ENCODE results near the gene RYR3. TPM values are rescaled to one million over a fixed set of nuclear protein-coding genes. Genes with fewer than 3 reads are reported as not detected.

The RYR3 gene
- total RNA-seq, 2 donors from 2014 or later = not detected

GRCh38 chr15:33402600-33402999, 91.8 kb downstream of the RYR3 start:
- ATAC-seq = no peak
- no peaks in the 10 kb centered on the region for H3K9me3 Mint-ChIP-seq
- H3K27ac Mint-ChIP-seq = no peak overlapping the region
- no peaks in the 10 kb centered on the region for H3K36me3 Mint-ChIP-seq
- no peak for DNase-seq (ENCODE audit: low spot score in 2 of 2)

- no peaks in the 10 kb centered on the region for H3K36me3 Mint-ChIP-seq
- H3K9me3 Mint-ChIP-seq = no peaks in the 10 kb centered on the region
- DNase-seq (ENCODE audit: low spot score in 2 of 2) = no peak
- ATAC-seq = no peak
- no peak overlapping the region for H3K27ac Mint-ChIP-seq
Observed at GRCh38 chr15:33405096-33405495, 94.3 kb downstream of the RYR3 start.

- ATAC-seq (no peak), DNase-seq (ENCODE audit: low spot score in 2 of 2) (no peak)
- H3K27ac Mint-ChIP-seq = no peak overlapping the region
- no peaks in the 10 kb centered on the region for H3K36me3 Mint-ChIP-seq
- peaks cover 0 to 4% of the 10 kb centered on the region in 2 donors for H3K9me3 Mint-ChIP-seq
Observed at GRCh38 chr15:33411596-33412540, 101.1 kb downstream of the RYR3 start.

GRCh38 chr15:33419701-33420100, 108.9 kb downstream of the RYR3 start:
- no peaks in the 10 kb centered on the region for H3K36me3 Mint-ChIP-seq
- DNase-seq (ENCODE audit: low spot score in 2 of 2) = no peak

GRCh38 chr15:33424025-33424424, 113.3 kb downstream of the RYR3 start:
- H3K36me3 Mint-ChIP-seq = no peaks in the 10 kb centered on the region
- H3K27ac Mint-ChIP-seq = no peak overlapping the region

More at GRCh38 chr15:33419701-33420100, 108.9 kb downstream of the RYR3 start:
- Mint-ChIP-seq H3K27ac (no peak overlapping the region), H3K9me3 (no peaks in the 10 kb centered on the region)
- no peak for ATAC-seq

DNA sequence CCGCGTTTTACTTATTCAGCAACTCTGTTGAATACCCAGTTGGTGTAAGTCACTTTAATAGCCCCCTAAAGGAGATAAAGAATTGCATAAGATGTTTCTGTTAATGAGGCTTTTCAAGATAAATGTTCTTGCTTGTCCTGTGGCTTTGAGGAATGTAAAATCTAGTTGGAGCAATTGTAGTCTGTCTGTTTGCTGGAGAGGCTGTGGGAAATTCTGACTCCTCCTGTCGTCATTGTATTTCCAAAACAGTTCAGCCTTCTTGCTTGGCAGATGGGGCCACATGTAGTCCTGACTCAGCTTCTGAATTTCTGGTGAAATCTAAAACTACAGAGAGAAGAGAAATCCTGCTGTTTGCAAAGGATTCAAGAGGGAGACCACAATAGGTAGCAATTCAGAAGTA, 114.4 kb downstream of the RYR3 start:
- ATAC-seq (no peak), DNase-seq (ENCODE audit: low spot score in 2 of 2) (no peak)
- Mint-ChIP-seq H3K9me3 (no peaks in the 10 kb centered on the region), H3K36me3 (no peaks in the 10 kb centered on the region), H3K27ac (no peak overlapping the region)

More at GRCh38 chr15:33424025-33424424, 113.3 kb downstream of the RYR3 start:
- H3K9me3 Mint-ChIP-seq = no peaks in the 10 kb centered on the region
- DNase-seq (ENCODE audit: low spot score in 2 of 2) = no peak
- no peak for ATAC-seq

GRCh38 chr15:33430577-33430976, 119.8 kb downstream of the RYR3 start:
- Mint-ChIP-seq H3K27ac (no peak overlapping the region), H3K36me3 (no peaks in the 10 kb centered on the region), H3K9me3 (no peaks in the 10 kb centered on the region)
- no peak for ATAC-seq
- no peak for DNase-seq (ENCODE audit: low spot score in 2 of 2)

DNA sequence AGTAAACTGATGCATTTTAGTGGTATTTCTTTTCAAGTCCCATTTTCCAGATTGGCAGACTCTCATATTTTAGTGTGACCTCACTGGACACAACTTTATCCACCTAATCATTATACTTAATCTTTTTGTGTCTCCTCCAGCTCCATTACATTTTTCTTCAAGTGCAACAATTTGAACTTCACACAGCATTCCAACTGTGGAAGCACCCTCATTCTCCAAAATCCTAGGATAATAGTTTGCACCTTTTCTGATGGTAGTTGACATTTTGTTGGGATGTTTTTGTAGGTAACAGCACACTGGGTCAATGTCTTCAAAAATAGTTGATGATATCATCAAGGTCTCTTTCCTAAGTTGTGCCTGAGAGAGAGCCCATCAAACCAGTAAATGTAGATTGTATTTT, 123.1 kb downstream of the RYR3 start:
- H3K36me3 Mint-ChIP-seq = no peaks in the 10 kb centered on the region
- peaks cover 0 to 4% of the 10 kb centered on the region in 2 donors for H3K9me3 Mint-ChIP-seq
- H3K27ac Mint-ChIP-seq = no peak overlapping the region
- ATAC-seq (no peak), DNase-seq (ENCODE audit: low spot score in 2 of 2) (no peak)

GRCh38 chr15:33438396-33438795, 127.6 kb downstream of the RYR3 start:
- no peak overlapping the region for H3K27ac Mint-ChIP-seq
- peaks cover 0 to 4% of the 10 kb centered on the region in 2 donors for H3K9me3 Mint-ChIP-seq
- ATAC-seq (no peak), DNase-seq (ENCODE audit: low spot score in 2 of 2) (no peak)
- no peaks in the 10 kb centered on the region for H3K36me3 Mint-ChIP-seq

GRCh38 chr15:33440900-33441299, 130.1 kb downstream of the RYR3 start:
- Mint-ChIP-seq H3K36me3 (no peaks in the 10 kb centered on the region), H3K9me3 (peaks cover 0 to 4% of the 10 kb centered on the region in 2 donors), H3K27ac (no peak overlapping the region)
- no peak for DNase-seq (ENCODE audit: low spot score in 2 of 2)
- ATAC-seq = peak; percentile 14 to 37

DNA sequence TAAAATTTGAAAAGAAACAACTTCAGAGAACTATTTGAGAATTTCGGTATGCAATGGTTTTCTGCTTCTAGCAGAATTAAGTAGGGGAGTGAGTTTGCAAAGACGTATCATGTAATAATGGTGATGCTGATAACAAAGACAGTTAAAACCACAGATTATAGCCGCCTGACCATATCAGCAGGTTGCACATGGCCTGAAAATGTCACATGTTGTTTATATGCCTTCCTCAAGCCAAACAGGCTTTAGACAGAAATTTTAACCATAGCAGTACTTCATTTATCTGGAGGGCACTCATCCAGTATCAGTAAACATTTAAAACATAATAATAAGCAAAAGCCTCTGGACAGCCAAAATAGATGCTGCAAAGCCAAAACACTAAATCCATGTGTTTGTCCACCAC, 131.7 kb downstream of the RYR3 start:
- no peak overlapping the region for H3K27ac Mint-ChIP-seq
- H3K36me3 Mint-ChIP-seq = no peaks in the 10 kb centered on the region
- no peak for DNase-seq (ENCODE audit: low spot score in 2 of 2)
- no peak for ATAC-seq
- no peaks in the 10 kb centered on the region for H3K9me3 Mint-ChIP-seq

GRCh38 chr15:33443708-33444107, 132.9 kb downstream of the RYR3 start:
- no peak overlapping the region for H3K27ac Mint-ChIP-seq
- ATAC-seq (no peak), DNase-seq (ENCODE audit: low spot score in 2 of 2) (no peak)
- H3K36me3 Mint-ChIP-seq = no peaks in the 10 kb centered on the region
- H3K9me3 Mint-ChIP-seq = no peaks in the 10 kb centered on the region

GRCh38 chr15:33445984-33446383, 135.2 kb downstream of the RYR3 start:
- no peaks in the 10 kb centered on the region for H3K36me3 Mint-ChIP-seq
- DNase-seq (ENCODE audit: low spot score in 2 of 2) (no peak), ATAC-seq (no peak)
- H3K9me3 Mint-ChIP-seq = no peaks in the 10 kb centered on the region
- no peak overlapping the region for H3K27ac Mint-ChIP-seq

DNA sequence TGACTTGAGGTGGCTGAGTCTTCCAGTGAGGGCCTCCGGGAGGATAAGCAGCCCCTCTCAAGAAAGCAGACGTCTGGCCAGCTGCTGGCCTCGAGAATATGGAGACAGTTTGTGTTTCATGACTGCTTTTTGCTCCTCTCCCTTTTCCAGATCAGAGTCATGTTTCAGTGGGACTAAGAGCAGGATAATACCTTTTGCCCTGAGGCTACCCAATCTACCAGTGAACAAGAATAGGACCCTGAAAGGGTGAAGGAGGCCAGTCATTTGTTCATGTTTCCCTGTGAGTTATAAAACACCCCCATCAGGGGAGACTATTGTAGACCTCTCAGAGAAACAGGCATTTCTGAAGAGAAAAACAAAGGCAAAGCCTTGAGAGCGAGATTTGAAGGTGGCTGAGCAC, 137.4 kb downstream of the RYR3 start:
- Mint-ChIP-seq H3K36me3 (no peaks in the 10 kb centered on the region), H3K27ac (no peak overlapping the region), H3K9me3 (no peaks in the 10 kb centered on the region)
- no peak for ATAC-seq
- DNase-seq (ENCODE audit: low spot score in 2 of 2) = no peak

GRCh38 chr15:33448961-33449606, 138.3 kb downstream of the RYR3 start:
- no peaks in the 10 kb centered on the region for H3K36me3 Mint-ChIP-seq
- H3K27ac Mint-ChIP-seq = no peak overlapping the region
- H3K9me3 Mint-ChIP-seq = no peaks in the 10 kb centered on the region
- no peak for DNase-seq (ENCODE audit: low spot score in 2 of 2)
- ATAC-seq = no peak

- Mint-ChIP-seq H3K36me3 (no peaks in the 10 kb centered on the region), H3K27ac (no peak overlapping the region), H3K9me3 (no peaks in the 10 kb centered on the region)
- ATAC-seq (no peak), DNase-seq (ENCODE audit: low spot score in 2 of 2) (no peak)
Observed at GRCh38 chr15:33449810-33450209, 139.0 kb downstream of the RYR3 start.

DNA sequence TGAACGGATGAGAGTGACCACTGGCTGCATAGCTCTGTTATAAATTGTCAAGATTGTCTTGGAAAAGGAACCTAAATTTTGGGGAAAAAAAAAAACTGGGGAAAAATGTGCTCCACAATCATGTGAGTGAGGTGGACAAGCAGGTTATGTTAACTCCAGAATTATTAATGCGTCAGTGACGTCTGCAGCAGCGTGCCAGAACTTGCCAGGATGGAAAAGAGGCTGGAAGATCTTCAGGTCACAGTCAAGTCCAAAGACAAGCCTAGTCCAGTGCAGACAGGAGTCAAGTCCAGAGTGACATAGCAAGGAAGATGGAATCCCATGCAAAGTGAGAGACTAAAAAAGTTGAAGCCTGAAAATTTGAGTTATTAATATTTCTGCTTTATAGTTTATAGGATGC, 140.6 kb downstream of the RYR3 start:
- ATAC-seq (no peak), DNase-seq (ENCODE audit: low spot score in 2 of 2) (no peak)
- no peak overlapping the region for H3K27ac Mint-ChIP-seq
- H3K36me3 Mint-ChIP-seq = no peaks in the 10 kb centered on the region
- H3K9me3 Mint-ChIP-seq = no peaks in the 10 kb centered on the region

DNA sequence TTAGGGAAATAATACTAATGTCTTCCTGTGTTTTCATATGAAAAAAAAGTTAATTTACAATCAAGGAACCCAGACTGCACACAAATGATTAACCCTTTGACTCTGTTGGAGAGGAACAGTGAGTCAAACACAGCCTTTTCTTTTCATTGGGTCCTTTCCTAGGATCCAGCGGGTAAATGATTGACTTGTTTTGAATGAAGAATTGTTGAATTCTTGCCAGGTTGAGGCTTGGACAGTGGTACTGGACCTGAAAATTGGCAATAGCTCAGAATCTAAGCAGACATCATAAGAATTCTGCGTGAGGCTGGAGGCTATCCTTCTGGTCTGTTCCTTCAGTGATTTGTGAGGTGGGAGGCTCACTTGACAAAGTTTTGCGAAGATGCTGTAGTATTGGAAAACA, 143.0 kb downstream of the RYR3 start:
- no peak for ATAC-seq
- Mint-ChIP-seq H3K27ac (no peak overlapping the region), H3K36me3 (no peaks in the 10 kb centered on the region), H3K9me3 (no peaks in the 10 kb centered on the region)
- no peak for DNase-seq (ENCODE audit: low spot score in 2 of 2)
